GM23248 (cell line): ENCODE data around the gene SDE2.

Source experiments
- EZH2 ChIP-seq: fragments of 200-600 bp; sonication (generic); IDR thresholded peaks from 2 replicates; pipeline ENCODE4 v1.6.1; 2018; ENCODE audit warnings: antibody characterized with exemption, mild to moderate bottlenecking; ENCODE audit not compliant: insufficient read depth, poor library complexity, severe bottlenecking
- EZH2phosphoT487 ChIP-seq: fragments of 200-600 bp; sonication (generic); IDR thresholded peaks from 2 replicates; pipeline ENCODE4 v1.6.1; 2018; ENCODE audit warnings: antibody characterized with exemption, moderate library complexity, mild to moderate bottlenecking, low read depth; ENCODE audit not compliant: insufficient read depth

DNA sequence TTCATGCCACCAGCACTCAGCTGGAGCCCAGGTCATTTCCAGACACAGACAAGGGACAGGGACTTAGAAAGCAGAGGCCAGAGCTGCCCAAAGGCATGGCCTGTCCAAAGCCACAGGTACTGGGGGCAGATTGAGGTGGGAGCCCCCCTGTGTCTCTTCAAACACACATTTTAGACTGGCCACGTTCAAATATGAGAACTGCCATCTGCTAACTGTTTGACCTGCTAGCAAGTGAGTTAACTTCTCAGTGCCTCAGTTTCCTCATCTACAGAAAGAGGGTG is 57.3 kb downstream of the SDE2 start:
- TF ChIP-seq EZH2phosphoT487 (no peak), EZH2 (no peak)
